ENCODE results near the gene OXCT1.

Gene OXCT1

DNA sequence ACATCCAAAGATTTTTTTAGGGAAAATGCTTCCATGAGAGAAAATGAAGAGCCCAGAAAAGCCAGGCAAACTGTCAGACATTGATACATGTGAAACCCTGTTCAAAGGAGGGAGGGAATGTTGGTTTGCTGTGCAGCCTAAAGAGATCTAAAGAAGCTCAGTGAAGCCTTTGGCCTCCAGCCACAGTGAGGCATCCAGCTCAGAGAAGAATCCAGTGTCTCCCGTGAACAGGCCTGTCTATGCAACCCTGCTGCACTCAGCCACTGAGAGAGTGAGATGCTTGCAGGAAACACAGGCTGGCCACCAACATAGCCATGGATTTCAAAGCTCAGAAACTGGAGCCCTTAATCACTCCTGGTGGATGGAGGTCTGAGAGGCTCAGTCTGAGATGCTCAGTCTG is 188.4 kb downstream of the OXCT1 start:
- DNase-seq (ENCODE audit: low read depth): no peak
- TF ChIP-seq MYC (IDR thresholded peaks at IDR 0.05; ENCODE audit: low read depth, low read length) (no peak), POLR2A (IDR thresholded peaks at IDR 0.05; ENCODE audit: extremely low read depth, insufficient read length) (no peak)
- TF ChIP-seq, protein P1, sequence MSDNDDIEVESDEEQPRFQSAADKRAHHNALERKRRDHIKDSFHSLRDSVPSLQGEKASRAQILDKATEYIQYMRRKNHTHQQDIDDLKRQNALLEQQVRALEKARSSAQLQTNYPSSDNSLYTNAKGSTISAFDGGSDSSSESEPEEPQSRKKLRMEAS (IDR thresholded peaks at IDR 0.05; ENCODE audit: low read depth, low read length): no peak
- TF ChIP-seq, protein P2, sequence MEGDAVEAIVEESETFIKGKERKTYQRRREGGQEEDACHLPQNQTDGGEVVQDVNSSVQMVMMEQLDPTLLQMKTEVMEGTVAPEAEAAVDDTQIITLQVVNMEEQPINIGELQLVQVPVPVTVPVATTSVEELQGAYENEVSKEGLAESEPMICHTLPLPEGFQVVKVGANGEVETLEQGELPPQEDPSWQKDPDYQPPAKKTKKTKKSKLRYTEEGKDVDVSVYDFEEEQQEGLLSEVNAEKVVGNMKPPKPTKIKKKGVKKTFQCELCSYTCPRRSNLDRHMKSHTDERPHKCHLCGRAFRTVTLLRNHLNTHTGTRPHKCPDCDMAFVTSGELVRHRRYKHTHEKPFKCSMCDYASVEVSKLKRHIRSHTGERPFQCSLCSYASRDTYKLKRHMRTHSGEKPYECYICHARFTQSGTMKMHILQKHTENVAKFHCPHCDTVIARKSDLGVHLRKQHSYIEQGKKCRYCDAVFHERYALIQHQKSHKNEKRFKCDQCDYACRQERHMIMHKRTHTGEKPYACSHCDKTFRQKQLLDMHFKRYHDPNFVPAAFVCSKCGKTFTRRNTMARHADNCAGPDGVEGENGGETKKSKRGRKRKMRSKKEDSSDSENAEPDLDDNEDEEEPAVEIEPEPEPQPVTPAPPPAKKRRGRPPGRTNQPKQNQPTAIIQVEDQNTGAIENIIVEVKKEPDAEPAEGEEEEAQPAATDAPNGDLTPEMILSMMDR (IDR thresholded peaks at IDR 0.05; ENCODE audit: low read depth, low read length): no peak
- H3K4me3 ChIP-seq (ENCODE audit: low read depth, low read length): no peak overlapping the region
